Fibroblast of gingiva (primary cell): Measurements from ENCODE around the gene DOCK4.
"Not testable (repeated sequence)": the region's sequence is repeated elsewhere in the genome, so short reads cannot be mapped to it uniquely, and the experiment has no call there.

Experiments used
- DNase-seq: peaks from one replicate; pipeline ENCODE4 v3.0.0-alpha.2; 2011; ENCODE audit warnings: low read depth

The DOCK4 gene, protein sequence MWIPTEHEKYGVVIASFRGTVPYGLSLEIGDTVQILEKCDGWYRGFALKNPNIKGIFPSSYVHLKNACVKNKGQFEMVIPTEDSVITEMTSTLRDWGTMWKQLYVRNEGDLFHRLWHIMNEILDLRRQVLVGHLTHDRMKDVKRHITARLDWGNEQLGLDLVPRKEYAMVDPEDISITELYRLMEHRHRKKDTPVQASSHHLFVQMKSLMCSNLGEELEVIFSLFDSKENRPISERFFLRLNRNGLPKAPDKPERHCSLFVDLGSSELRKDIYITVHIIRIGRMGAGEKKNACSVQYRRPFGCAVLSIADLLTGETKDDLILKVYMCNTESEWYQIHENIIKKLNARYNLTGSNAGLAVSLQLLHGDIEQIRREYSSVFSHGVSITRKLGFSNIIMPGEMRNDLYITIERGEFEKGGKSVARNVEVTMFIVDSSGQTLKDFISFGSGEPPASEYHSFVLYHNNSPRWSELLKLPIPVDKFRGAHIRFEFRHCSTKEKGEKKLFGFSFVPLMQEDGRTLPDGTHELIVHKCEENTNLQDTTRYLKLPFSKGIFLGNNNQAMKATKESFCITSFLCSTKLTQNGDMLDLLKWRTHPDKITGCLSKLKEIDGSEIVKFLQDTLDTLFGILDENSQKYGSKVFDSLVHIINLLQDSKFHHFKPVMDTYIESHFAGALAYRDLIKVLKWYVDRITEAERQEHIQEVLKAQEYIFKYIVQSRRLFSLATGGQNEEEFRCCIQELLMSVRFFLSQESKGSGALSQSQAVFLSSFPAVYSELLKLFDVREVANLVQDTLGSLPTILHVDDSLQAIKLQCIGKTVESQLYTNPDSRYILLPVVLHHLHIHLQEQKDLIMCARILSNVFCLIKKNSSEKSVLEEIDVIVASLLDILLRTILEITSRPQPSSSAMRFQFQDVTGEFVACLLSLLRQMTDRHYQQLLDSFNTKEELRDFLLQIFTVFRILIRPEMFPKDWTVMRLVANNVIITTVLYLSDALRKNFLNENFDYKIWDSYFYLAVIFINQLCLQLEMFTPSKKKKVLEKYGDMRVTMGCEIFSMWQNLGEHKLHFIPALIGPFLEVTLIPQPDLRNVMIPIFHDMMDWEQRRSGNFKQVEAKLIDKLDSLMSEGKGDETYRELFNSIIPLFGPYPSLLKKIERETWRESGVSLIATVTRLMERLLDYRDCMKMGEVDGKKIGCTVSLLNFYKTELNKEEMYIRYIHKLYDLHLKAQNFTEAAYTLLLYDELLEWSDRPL (N-terminal part only)

DNA sequence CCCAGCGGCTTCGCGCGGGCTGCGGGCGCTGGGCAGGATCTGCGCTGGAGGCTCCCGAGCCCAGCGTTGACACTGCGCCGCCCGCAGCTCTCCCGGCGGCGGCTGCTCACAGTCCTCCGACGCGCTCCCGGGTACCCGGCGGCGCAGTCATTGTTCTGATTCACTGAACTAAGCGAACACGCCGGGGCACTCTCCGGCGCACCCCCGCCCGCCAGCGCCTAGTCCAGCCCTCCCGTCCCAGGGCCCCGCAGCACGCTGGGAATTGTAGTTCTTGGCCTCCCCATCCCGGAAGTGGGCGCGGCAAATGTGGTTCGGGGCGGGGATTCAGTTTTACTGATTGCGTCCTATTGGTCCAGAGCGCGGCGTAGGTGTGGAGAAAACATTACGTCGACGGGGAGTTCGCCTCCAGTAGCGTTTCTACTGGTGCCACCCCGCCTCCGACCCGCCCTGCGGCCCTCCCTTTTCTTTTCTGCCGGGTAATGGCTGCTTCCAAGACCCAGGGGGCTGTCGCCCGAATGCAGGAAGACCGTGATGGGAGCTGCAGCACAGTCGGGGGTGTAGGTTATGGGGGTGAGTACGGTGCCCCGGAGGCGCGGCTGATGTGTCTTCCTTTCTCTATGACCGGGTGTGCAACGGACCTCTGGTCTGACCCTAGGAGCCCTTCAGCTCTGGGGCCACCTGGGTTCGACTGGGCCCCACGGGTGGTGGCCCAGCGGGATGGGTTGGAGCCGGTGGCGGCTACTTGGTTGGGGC is at the start of gene DOCK4, which contains the start of gene ZNF277:
Gene DOCK4 (minus strand): TSS at position 162 of the 753 bp plus-strand sequence. CDS start 261 bp downstream, outside the sequence.
Gene ZNF277 (plus strand): TSS at position 458 of the 753 bp plus-strand sequence. CDS start 22 bp downstream, at position 480.
- DNase-seq: peak; percentile 99

GRCh38 chr7:112255388-112255720 is 49.2 kb upstream of the DOCK4 start:
- DNase-seq: no peak

- DNase-seq: no peak
Observed at GRCh38 chr7:112254709-112255387, 48.6 kb upstream of the DOCK4 start.

- DNase-seq: no peak
Observed at GRCh38 chr7:112254156-112254555, 48.0 kb upstream of the DOCK4 start.

- DNase-seq: no peak
Observed at GRCh38 chr7:112252691-112253090, 46.5 kb upstream of the DOCK4 start.

DNA sequence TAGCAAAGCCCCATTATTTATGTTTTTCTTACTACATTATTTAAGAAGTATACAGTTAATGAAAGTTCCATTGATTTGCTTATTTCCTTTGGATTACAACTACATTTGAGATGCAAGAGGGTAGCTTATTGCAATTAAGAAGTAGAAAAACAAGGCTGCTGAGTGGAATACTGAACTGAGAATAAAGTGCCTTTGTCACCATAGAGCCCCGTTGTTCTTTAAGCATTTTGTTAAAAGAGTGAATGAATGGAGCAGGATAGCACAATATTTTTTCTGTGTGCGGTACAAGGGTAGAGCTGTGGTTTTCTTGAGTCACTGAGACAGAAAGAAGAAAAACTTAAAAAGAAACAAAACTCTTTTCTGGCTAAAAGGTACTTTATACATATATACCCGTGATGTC is 45.9 kb upstream of the DOCK4 start:
- DNase-seq: no peak

GRCh38 chr7:112249967-112250366 is 43.8 kb upstream of the DOCK4 start:
- not testable (repeated sequence) for DNase-seq

- no peak for DNase-seq
Observed at GRCh38 chr7:112248598-112248997, 42.4 kb upstream of the DOCK4 start.

DNA sequence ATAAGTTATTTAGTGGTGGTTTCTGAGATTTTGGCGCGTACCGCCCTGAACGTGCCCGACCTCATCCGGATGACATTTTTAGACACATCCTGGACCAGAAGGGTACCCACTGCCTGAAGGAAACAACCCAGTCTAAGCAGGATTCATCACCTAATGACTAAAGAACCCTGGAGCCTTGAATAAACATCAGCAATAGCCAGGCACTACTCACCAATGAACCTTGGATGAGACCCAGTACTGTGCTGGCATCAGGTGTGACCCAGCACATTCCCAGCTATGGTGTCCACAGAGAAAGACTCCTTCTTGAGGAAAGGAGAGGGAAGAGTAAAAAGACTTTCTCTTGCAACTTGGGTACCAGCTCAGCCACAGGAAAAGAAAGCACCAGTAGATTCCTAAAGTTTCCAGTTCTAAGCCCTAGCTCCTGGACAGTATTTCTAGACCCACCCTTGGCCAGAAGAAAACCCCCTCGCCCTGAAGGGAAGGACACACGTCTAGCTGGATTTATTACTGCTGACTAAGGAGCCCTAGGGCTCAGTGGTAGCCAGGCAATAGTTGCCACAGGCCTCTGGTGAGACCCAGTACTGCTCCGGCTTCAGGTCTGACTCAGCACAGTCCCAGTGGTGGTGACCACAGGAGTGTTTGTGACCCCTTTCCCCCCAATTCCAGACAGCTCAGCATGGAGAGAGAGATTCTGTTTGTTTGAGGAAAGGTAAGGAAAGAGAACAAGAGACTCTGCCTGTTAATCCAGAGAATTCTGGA is 32.8 kb upstream of the DOCK4 start:
- DNase-seq: no peak

DNA sequence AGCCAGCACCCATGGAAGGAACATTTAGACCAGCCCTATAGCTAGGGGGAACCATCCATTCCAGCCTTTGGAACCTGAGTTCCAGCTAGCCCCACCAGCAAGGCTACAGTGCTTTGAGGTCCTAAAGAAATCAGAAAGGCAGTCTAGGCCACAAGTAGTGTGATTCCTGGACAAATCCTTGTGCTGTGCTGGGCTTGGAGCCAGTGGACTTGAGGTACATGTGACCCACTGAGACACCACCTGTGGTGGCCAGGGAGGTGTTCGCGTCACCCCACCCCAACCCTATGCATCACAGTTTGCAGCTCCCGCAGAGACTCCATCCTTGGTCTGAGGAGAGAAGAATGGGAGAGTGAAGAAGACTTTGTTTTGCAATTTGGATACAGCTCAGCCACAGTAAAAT is 32.1 kb upstream of the DOCK4 start:
- DNase-seq: no peak

DNA sequence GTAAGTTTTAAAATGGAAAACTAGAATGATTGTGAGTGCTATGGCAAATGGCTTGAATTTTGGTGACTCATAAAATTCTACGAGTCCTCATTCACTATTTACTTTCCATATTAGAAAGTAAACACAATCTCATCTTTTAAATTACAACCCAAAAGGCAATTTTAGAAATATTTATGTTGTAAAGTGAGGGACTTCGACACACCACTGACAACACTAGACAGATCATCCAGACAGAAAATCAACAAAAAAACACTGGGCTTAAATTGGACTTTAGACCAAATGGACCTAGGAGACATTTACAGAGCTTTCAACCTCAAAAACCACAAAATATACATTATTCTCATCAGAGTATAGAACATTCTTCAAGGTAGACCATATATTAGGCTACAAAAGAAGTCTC is 30.4 kb upstream of the DOCK4 start:
- DNase-seq: no peak

DNA sequence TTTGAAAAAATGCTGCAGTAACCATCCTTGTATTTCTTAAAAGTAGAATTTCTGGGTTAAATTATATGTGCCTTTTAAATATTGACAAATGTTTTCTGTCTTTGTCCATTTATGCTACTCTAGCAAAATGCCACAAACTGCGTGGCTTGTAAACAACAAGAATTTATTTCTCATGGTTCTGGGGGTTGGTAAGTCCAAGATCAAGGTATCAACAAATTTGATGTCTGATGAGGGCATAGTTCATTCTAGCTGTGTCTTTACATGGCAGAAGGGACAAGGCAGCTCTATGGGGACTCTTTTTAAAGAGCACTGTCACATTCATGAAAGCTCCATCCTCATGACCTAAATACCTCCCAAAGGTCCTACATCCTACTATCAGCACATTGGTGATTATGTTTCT is 27.9 kb upstream of the DOCK4 start:
- DNase-seq: no peak

GRCh38 chr7:112233048-112233697 is 27.0 kb upstream of the DOCK4 start:
- DNase-seq: peak; percentile 9

- DNase-seq: no peak
Observed at GRCh38 chr7:112232212-112232978, 26.2 kb upstream of the DOCK4 start.

GRCh38 chr7:112228632-112229031 is 22.4 kb upstream of the DOCK4 start:
- no peak for DNase-seq

DNA sequence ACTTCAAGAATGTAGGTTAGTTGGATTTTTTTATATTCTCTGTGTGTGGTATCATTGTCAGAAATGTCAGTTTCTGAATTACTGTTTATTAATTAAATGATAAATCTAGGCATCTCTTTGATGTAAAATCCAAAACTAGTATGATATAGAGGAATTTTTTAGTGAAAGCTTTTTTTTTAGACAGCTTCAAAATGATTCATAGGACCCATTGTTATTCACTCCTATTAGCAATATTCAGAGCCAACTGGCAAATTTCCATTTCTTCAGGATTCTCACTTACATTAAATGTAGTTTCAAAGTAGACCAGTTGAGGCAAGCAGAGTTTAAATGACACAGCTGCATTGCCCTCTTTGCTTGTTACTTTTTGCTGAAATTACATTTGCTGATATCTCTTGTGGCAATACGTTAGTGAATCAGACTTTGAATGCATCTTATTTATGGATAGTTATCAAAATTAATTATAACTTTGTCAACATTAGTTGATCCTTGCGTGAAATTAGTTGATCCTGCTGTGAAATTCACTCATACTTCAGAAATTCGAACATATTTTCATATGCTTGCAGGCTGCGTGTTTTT is 20.6 kb upstream of the DOCK4 start:
- DNase-seq: no peak

- DNase-seq: no peak
Observed at GRCh38 chr7:112225006-112225405, 18.8 kb upstream of the DOCK4 start.

- DNase-seq: no peak
Observed at GRCh38 chr7:112224186-112224585, 18.0 kb upstream of the DOCK4 start.
